ENCODE results near the gene MYF6. TPM values are rescaled to one million over a fixed set of nuclear protein-coding genes. Genes with fewer than 3 reads are reported as not detected.

MYF6 gene
- polyA plus RNA-seq, 3 donors: not detected

- DNase-seq: no peak
- H3K27me3 Mint-ChIP-seq (ENCODE audit: low read depth in 3 of 3): peaks cover 36 to 61% (median 42%) of the 10 kb centered on the region in 3 donors
- Histone ChIP-seq H3K36me3 (replicated peaks in 1 of 2; ENCODE audit: control insufficient read depth in 1 of 2, insufficient read depth in 2 of 2, low read length in 2 of 2) (no peaks in the 10 kb centered on the region), H3K4me1 (ENCODE audit: control insufficient read depth in 1 of 2, insufficient read depth in 2 of 2, low read length in 2 of 2) (peaks cover 11 to 13% of the 10 kb centered on the region in 2 donors), H3K4me2 (replicated peaks; ENCODE audit: extremely low read depth, low read length, poor library complexity, severe bottlenecking) (peak overlapping the region; percentile 65), H4K20me1 (ENCODE audit: insufficient read depth, low read length) (no peaks in the 10 kb centered on the region), H3K4me3 (replicated peaks in 1 of 3; ENCODE audit: low read depth in 2 of 3, low read length in 3 of 3) (peak overlapping the region in 1 of 3 experiments; percentile 65), H3K9me3 (replicated peaks in 1 of 2; ENCODE audit: control insufficient read depth in 1 of 2, insufficient read depth in 1 of 2, low read length in 2 of 2) (no peaks in the 10 kb centered on the region), H3K27me3 (ENCODE audit: control insufficient read depth in 2 of 2, insufficient read depth in 2 of 2, low read length in 2 of 2) (peaks cover 20 to 38% of the 10 kb centered on the region in 2 donors), H3K79me2 (ENCODE audit: insufficient read depth, low read length) (no peaks in the 10 kb centered on the region), H2AFZ (ENCODE audit: insufficient read depth, low read depth, low read length, poor library complexity, severe bottlenecking) (no peak overlapping the region), H3K27ac (ENCODE audit: low read depth in 1 of 2, low read length in 2 of 2) (no peak overlapping the region), H3K9ac (ENCODE audit: insufficient read depth, low read length, poor library complexity, severe bottlenecking) (no peak overlapping the region)
- H3K4me3 Mint-ChIP-seq: peak overlapping the region; percentile 20 to 88
- 18% methylated on average over 20 of the region's 21 CpGs for WGBS (ENCODE audit: insufficient coverage)
- no peak overlapping the region for H3K27ac Mint-ChIP-seq
- no peaks in the 10 kb centered on the region for H3K36me3 Mint-ChIP-seq
- TF ChIP-seq CTCF (IDR thresholded peaks at IDR 0.05): no peak
- H3K9me3 Mint-ChIP-seq: peaks cover 0 to 9% (median 3%) of the 10 kb centered on the region in 7 donors
- peaks cover 16% of the 10 kb centered on the region for H3K4me1 Mint-ChIP-seq
- intact Hi-C loops (cut with micrococcal nuclease): no loop called here
Observed at GRCh38 chr12:80707830-80708258, 410 bp downstream of the MYF6 start.

- no peak for DNase-seq
- WGBS (ENCODE audit: insufficient coverage): under 1% methylated on average over 41 of the region's 50 CpGs
- peak overlapping the region; percentile 65 for H3K4me2 ChIP-seq (replicated peaks; ENCODE audit: extremely low read depth, low read length, poor library complexity, severe bottlenecking)
- H3K27ac ChIP-seq (ENCODE audit: low read depth in 1 of 2, low read length in 2 of 2): no peak overlapping the region
- peak overlapping the region; percentile 79 to 88 for H3K4me3 Mint-ChIP-seq
- H3K27ac Mint-ChIP-seq: peak overlapping the region in 1 of 7 donors; percentile 27
- peak overlapping the region in 2 of 3 experiments; percentile 14 to 65 for H3K4me3 ChIP-seq (replicated peaks in 1 of 3; ENCODE audit: low read depth in 2 of 3, low read length in 3 of 3)
- peaks cover 16% of the 10 kb centered on the region for H3K4me1 Mint-ChIP-seq
- H3K27me3 Mint-ChIP-seq (ENCODE audit: low read depth in 3 of 3): peaks cover 35 to 65% (median 46%) of the 10 kb centered on the region in 3 donors
- intact Hi-C loops (cut with micrococcal nuclease): no loop called here
- no peaks in the 10 kb centered on the region for H4K20me1 ChIP-seq (ENCODE audit: insufficient read depth, low read length)
- H3K36me3 Mint-ChIP-seq: no peaks in the 10 kb centered on the region
- H3K27me3 ChIP-seq (ENCODE audit: control insufficient read depth in 2 of 2, insufficient read depth in 2 of 2, low read length in 2 of 2): peaks cover 24 to 44% of the 10 kb centered on the region in 2 donors
- H2AFZ ChIP-seq (ENCODE audit: insufficient read depth, low read depth, low read length, poor library complexity, severe bottlenecking): peak overlapping the region; percentile 72
- no peaks in the 10 kb centered on the region for H3K9me3 ChIP-seq (replicated peaks in 1 of 2; ENCODE audit: control insufficient read depth in 1 of 2, insufficient read depth in 1 of 2, low read length in 2 of 2)
- no peak overlapping the region for H3K9ac ChIP-seq (ENCODE audit: insufficient read depth, low read length, poor library complexity, severe bottlenecking)
- H3K9me3 Mint-ChIP-seq: peaks cover 0 to 9% (median 3%) of the 10 kb centered on the region in 7 donors
- no peak for TF ChIP-seq CTCF (IDR thresholded peaks at IDR 0.05)
- H3K79me2 ChIP-seq (ENCODE audit: insufficient read depth, low read length): no peaks in the 10 kb centered on the region
- peaks cover 11 to 13% of the 10 kb centered on the region in 2 donors for H3K4me1 ChIP-seq (ENCODE audit: control insufficient read depth in 1 of 2, insufficient read depth in 2 of 2, low read length in 2 of 2)
- no peaks in the 10 kb centered on the region for H3K36me3 ChIP-seq (replicated peaks in 1 of 2; ENCODE audit: control insufficient read depth in 1 of 2, insufficient read depth in 2 of 2, low read length in 2 of 2)
Observed at GRCh38 chr12:80708259-80708974, 983 bp downstream of the MYF6 start.

Measured in CD14-positive monocyte (primary cell).